Naive thymus-derived CD4-positive, alpha-beta T cell (primary cell): Measurements from ENCODE around the gene USP6NL. TPM values are rescaled to one million over a fixed set of nuclear protein-coding genes. Genes with fewer than 3 reads are reported as not detected.

Source experiments
- ATAC-seq: fragments of 150-1000 bp; cut with Tn5 transposase; 2 replicates; pipeline ENCODE4 v1.10.0; 2021; ENCODE audit warnings: mild to moderate bottlenecking, moderate library complexity
- CTCF ChIA-PET: fragments of 350-600 bp; sonication (Branson Sonifier 250); formaldehyde crosslinking; loops from one replicate; lab custom pipeline; 2021; ENCODE audit warnings: antibody characterized with exemption; lab: Charles Lee
- POLR2A ChIA-PET: fragments of 350-600 bp; sonication (Branson Sonifier 250); formaldehyde crosslinking; loops from one replicate; lab custom pipeline; 2021; ENCODE audit warnings: antibody characterized with exemption, inconsistent platforms; lab: Charles Lee
- DNase-seq, 9 donors: peaks; one replicate each; pipeline versions ENCODE4 v3.0.0 to v3.0.0-alpha.2; 2020 to 2022; ENCODE audit warnings: mixed read lengths in 1 of 9
- H3K27ac ChIP-seq: one replicate; pipeline ENCODE4 v1.7.0; 2013; ENCODE audit warnings: mild to moderate bottlenecking, low read depth, low read length, moderate library complexity
- H3K27me3 ChIP-seq, 2 donors: one replicate each; pipeline ENCODE4 v1.7.0; 2013; ENCODE audit warnings: low read length in 2 of 2, mild to moderate bottlenecking in 2 of 2, moderate library complexity in 2 of 2; ENCODE audit not compliant: control insufficient read depth in 2 of 2, insufficient read depth in 2 of 2
- H3K36me3 ChIP-seq, 3 experiments: 1 replicate in 2 of 3; 2 replicates in 1 of 3; pipeline ENCODE4 v1.7.0; 2013; ENCODE audit warnings: low read length in 3 of 3, mild to moderate bottlenecking in 3 of 3, moderate library complexity in 1 of 3; ENCODE audit not compliant: insufficient read depth in 3 of 3, control insufficient read depth in 2 of 3
- H3K4me1 ChIP-seq, 2 donors: one replicate each; pipeline ENCODE4 v1.7.0; 2013; ENCODE audit warnings: low read length in 2 of 2, mild to moderate bottlenecking in 2 of 2, moderate library complexity in 1 of 2; ENCODE audit not compliant: control insufficient read depth in 2 of 2, insufficient read depth in 2 of 2
- H3K4me3 ChIP-seq: 2 replicates; pipeline ENCODE4 v1.7.0; 2013; ENCODE audit warnings: mild to moderate bottlenecking, low read length
- H3K9me3 ChIP-seq, 3 experiments: 1 replicate in 2 of 3; 2 replicates in 1 of 3; pipeline ENCODE4 v1.7.0; 2013; ENCODE audit warnings: low read length in 3 of 3; ENCODE audit not compliant: control insufficient read depth in 2 of 3
- H3K27ac Mint-ChIP-seq, 9 donors: one replicate each; pipeline ENCODE4 v1.8.0; 2020 to 2022; ENCODE audit warnings: mixed read lengths in 9 of 9, mild to moderate bottlenecking in 8 of 9, moderate library complexity in 5 of 9, inconsistent platforms in 2 of 9
- H3K27me3 Mint-ChIP-seq, 5 donors: one replicate each; pipeline ENCODE4 v1.8.0; 2021 to 2022; ENCODE audit warnings: mixed read lengths in 5 of 5, mild to moderate bottlenecking in 1 of 5
- H3K36me3 Mint-ChIP-seq, 5 donors: one replicate each; pipeline ENCODE4 v1.8.0; 2020 to 2022; ENCODE audit warnings: mixed read lengths in 5 of 5, mild to moderate bottlenecking in 3 of 5, inconsistent platforms in 1 of 5
- H3K4me1 Mint-ChIP-seq, 7 donors: one replicate each; pipeline ENCODE4 v1.8.0; 2020 to 2022; ENCODE audit warnings: mixed read lengths in 7 of 7, mild to moderate bottlenecking in 3 of 7, inconsistent platforms in 1 of 7
- H3K4me3 Mint-ChIP-seq, 10 donors: one replicate each; pipeline ENCODE4 v1.8.0; 2020 to 2022; ENCODE audit warnings: mild to moderate bottlenecking in 10 of 10, mixed read lengths in 10 of 10, moderate library complexity in 6 of 10, inconsistent platforms in 2 of 10
- H3K9me3 Mint-ChIP-seq, 11 donors: one replicate each; pipeline ENCODE4 v1.8.0; 2020 to 2022; ENCODE audit warnings: mixed read lengths in 11 of 11, mild to moderate bottlenecking in 4 of 11, inconsistent platforms in 1 of 11, moderate library complexity in 1 of 11
- intact Hi-C, 2 donors: fragments of 100-400 bp; cut with micrococcal nuclease; formaldehyde crosslinking; loops; one replicate each; pipeline ENCODE4 v1.15.1; 2023
- polyA plus RNA-seq, 2 donors: library from polyadenylated mRNA; unstranded; fragments of 300-500 nt; fragmentation: Illumina TruSeq; gene quantifications; one replicate each; pipeline ENCODE4 v1.2.3, GENCODE V29; 2021
- total RNA-seq, 6 experiments: library from RNA in 5 of 6; stranded (reverse) in 5 of 6; gene quantifications; 1 replicate in 5 of 6; 2 replicates in 1 of 6; pipeline ENCODE4 v1.2.3 and lab custom pipeline; 2021 to 2026

USP6NL gene
- total and polyA plus RNA-seq, 7 experiments from 2014 or later: 0.70 to 6.6 (median 4.6) TPM

DNA sequence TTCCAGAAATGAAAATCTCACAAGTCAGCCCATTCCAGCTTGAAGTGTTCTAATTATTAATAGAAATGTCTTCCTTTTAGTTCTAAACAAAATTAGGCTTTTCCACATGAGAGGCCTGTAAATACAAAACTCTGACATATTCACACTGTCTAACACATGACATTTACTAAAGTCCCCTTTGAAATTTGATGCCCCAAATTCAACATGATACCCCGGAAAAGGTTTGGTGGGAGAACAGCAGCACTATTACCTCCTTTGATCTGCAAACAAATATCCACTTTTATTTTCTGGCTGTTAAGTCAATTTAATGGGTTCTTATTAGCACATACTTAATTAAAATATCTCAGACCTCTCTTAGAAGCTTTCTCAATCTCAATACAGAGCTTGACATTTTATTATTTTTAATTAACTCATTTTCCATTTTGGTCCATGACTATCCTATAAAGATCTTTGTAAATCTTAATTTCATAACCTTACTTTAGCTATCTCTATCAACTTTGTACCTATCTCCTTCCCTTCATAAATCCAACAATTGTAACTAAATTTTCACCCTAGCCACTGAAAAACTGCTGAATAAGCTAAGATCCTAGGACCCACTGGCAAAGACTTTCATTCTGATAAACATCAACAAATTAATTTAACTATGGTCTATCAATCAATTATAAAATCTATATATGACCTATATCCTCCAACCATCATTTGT, 63.2 kb downstream of the USP6NL start:
- no peak for DNase-seq
- no peak for ATAC-seq
- Mint-ChIP-seq H3K27me3 (peaks cover 0 to 2% (median 0%) of the 10 kb centered on the region in 5 donors), H3K4me3 (no peak overlapping the region), H3K36me3 (peaks cover 0 to 6% (median 0%) of the 10 kb centered on the region in 5 donors), H3K27ac (no peak overlapping the region), H3K4me1 (peaks cover 4 to 13% (median 6%) of the 10 kb centered on the region in 7 donors), H3K9me3 (no peaks in the 10 kb centered on the region)
- Histone ChIP-seq H3K4me1 (no peaks in the 10 kb centered on the region), H3K9me3 (no peaks in the 10 kb centered on the region), H3K36me3 (no peaks in the 10 kb centered on the region), H3K27ac (no peak overlapping the region), H3K27me3 (no peaks in the 10 kb centered on the region), H3K4me3 (no peak overlapping the region)
- ChIA-PET CTCF (interaction anchor here (1.2 to 1.3 kb wide), 2 partner anchors 177 to 209 kb away, joined by 3 read pairs; no protein-coding TSS in a partner anchor), POLR2A (no interaction called here)
- intact Hi-C loops: no loop called here

DNA sequence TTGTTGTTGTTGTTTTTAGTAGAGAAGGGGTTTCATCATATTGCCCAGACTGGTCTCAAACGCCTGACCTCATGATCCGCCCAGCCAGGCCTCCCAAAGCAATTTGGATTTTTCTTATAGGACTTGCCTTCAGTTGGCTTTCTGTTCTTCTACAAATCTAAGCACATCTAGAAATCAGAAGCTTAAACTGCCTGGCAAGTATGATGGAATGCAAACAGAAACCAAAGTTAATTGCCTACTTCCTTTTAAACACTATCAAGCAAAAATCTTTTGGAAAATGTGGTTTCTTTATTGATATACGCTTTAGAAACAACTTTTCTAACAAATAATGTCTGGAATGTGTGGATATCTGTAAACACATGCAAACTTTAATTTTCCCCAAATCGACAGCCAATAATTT, 64.9 kb downstream of the USP6NL start:
- no peak overlapping the region for H3K27ac Mint-ChIP-seq

DNA sequence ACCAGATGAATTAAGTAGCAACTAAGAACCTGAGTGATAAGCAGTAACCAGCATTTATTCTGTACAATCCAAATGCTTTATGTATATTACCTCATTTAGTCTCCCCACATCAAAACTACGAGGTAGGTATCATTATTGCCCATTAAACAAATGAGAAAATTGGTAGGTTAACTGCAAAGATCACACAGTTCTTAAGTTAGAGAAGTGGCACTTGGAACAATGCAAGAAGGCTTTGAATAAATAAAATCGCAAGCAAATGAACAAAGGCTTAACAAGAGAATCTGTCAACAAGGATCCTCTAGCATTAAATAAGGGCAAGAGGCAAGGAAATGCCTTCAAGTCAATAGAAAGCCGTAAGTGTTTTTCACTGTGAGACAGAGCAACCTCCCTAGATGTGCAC, 70.2 kb downstream of the USP6NL start:
- H3K27me3 ChIP-seq: no peaks in the 10 kb centered on the region
- ChIA-PET POLR2A (no interaction called here), CTCF (no interaction called here)
- H3K4me3 ChIP-seq: no peak overlapping the region
- Mint-ChIP-seq H3K4me3 (no peak overlapping the region), H3K36me3 (peaks cover 0 to 9% (median 0%) of the 10 kb centered on the region in 5 donors), H3K9me3 (no peaks in the 10 kb centered on the region), H3K4me1 (peaks cover 0 to 9% (median 0%) of the 10 kb centered on the region in 7 donors), H3K27me3 (peaks cover 0 to 17% (median 0%) of the 10 kb centered on the region in 5 donors), H3K27ac (no peak overlapping the region)
- DNase-seq (no peak), ATAC-seq (no peak)
- no peaks in the 10 kb centered on the region for H3K36me3 ChIP-seq
- no peaks in the 10 kb centered on the region for H3K9me3 ChIP-seq
- intact Hi-C loops: no loop called here
- H3K27ac ChIP-seq: no peak overlapping the region
- H3K4me1 ChIP-seq: no peaks in the 10 kb centered on the region

More for the DNA sequence above, 64.9 kb downstream of the USP6NL start:
- Mint-ChIP-seq H3K9me3 (no peaks in the 10 kb centered on the region), H3K36me3 (peaks cover 0 to 9% (median 0%) of the 10 kb centered on the region in 5 donors), H3K4me1 (peaks cover 0 to 2% (median 0%) of the 10 kb centered on the region in 7 donors), H3K27me3 (peaks cover 0 to 3% (median 0%) of the 10 kb centered on the region in 5 donors), H3K4me3 (no peak overlapping the region)
- Histone ChIP-seq H3K27me3 (no peaks in the 10 kb centered on the region), H3K4me1 (no peaks in the 10 kb centered on the region), H3K27ac (no peak overlapping the region), H3K36me3 (no peaks in the 10 kb centered on the region), H3K4me3 (no peak overlapping the region), H3K9me3 (no peaks in the 10 kb centered on the region)
- no peak for DNase-seq
- ChIA-PET CTCF (no interaction called here), POLR2A (no interaction called here)
- intact Hi-C loops: no loop called here
- ATAC-seq: no peak

DNA sequence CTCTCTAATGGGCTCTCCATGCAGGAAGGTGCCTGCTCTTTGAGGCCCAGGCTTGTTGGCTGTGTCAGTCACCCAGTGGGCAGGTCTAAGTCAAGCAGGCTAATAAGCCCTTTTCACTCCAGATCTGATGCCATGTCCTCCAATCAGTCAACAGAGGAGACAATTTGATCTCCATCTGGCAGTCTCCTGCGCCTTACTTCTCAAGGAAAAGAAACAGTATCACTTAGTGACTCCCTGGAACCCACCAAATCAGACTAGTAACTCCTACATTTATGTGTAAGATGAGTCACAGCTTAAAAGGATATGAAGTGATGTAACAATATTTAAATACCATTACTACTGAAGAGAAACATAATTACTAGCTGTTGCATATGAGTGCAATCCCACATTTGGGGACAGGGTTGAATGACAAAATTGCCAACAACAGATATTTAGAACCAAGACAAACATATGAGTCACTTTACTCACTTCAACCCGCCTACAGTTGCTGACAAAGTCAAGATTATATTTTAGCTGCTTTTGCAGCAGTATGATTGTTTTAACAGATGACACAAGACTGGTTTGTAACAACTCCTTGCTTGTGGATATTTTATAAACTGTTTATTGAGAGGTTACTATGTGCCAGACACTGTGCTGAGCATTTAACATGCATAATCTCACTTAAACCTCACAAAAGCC, 72.1 kb downstream of the USP6NL start:
- Mint-ChIP-seq H3K9me3 (no peaks in the 10 kb centered on the region), H3K4me3 (no peak overlapping the region), H3K27me3 (peaks cover 0 to 29% (median 0%) of the 10 kb centered on the region in 5 donors), H3K36me3 (peaks cover 0 to 5% (median 0%) of the 10 kb centered on the region in 5 donors), H3K4me1 (peaks cover 0 to 10% (median 2%) of the 10 kb centered on the region in 7 donors), H3K27ac (no peak overlapping the region)
- Histone ChIP-seq H3K4me1 (no peaks in the 10 kb centered on the region), H3K27ac (no peak overlapping the region), H3K36me3 (no peaks in the 10 kb centered on the region), H3K4me3 (no peak overlapping the region), H3K27me3 (no peaks in the 10 kb centered on the region), H3K9me3 (no peaks in the 10 kb centered on the region)
- CTCF ChIA-PET: no interaction called here
- ATAC-seq (peak; percentile 27), DNase-seq (no peak)
- POLR2A ChIA-PET: no interaction called here
- intact Hi-C loops: no loop called here

DNA sequence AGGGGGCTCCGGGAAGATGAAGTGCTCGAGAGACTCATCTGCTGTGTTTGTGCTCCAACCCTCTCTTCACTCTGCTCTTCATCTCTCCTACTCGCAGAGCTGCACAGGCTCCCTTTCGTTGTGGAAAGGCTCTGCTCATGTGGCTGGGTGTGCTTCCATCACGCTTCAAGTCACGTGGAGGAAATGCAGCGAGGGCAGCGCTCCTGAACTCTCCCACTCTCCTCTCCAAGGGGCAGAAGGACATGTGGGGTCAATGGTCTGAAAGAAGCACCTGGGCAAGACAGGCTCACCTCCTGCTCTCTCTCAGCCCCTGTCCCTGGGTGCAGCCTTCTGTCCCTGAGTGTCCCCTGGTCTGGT, 72.6 kb downstream of the USP6NL start:
- Mint-ChIP-seq H3K4me1 (peaks cover 0 to 15% (median 8%) of the 10 kb centered on the region in 7 donors), H3K9me3 (no peaks in the 10 kb centered on the region), H3K27ac (no peak overlapping the region), H3K27me3 (peaks cover 0 to 34% (median 0%) of the 10 kb centered on the region in 5 donors), H3K4me3 (no peak overlapping the region), H3K36me3 (peaks cover 0 to 5% (median 0%) of the 10 kb centered on the region in 5 donors)
- POLR2A ChIA-PET: interaction anchor here (1.0 kb wide), 1 partner anchor 12 kb away, joined by 3 read pairs; no protein-coding TSS in a partner anchor
- ATAC-seq (no peak), DNase-seq (no peak)
- no peaks in the 10 kb centered on the region for H3K4me1 ChIP-seq
- H3K27me3 ChIP-seq: no peaks in the 10 kb centered on the region
- H3K9me3 ChIP-seq: no peaks in the 10 kb centered on the region
- H3K4me3 ChIP-seq: no peak overlapping the region
- CTCF ChIA-PET: no interaction called here
- H3K27ac ChIP-seq: no peak overlapping the region
- intact Hi-C loops: no loop called here
- H3K36me3 ChIP-seq: no peaks in the 10 kb centered on the region

DNA sequence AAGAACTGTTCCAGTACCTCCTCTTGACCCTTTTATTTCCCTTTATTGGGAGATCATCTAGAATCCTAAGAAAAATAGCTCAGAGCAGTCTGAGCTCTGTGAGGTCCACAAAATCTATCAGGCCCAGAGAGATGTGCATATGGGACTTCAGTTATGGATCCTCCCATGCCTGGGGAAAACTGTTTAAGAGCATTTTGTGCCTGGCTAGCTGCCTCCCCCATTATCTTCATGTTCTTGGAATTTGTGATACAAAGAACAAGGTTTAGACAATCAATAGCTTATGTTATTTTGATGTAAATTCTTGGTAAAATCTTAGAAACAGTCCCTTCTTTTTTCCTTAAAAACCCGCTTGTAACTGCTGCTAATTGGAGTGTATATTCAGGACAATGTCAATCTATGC, 75.2 kb downstream of the USP6NL start:
- peaks cover 0 to 5% (median 0%) of the 10 kb centered on the region in 5 donors for H3K36me3 Mint-ChIP-seq
- H3K36me3 ChIP-seq: no peaks in the 10 kb centered on the region
- ATAC-seq (no peak), DNase-seq (no peak)
- H3K4me3 ChIP-seq: no peak overlapping the region
- ChIA-PET CTCF (interaction anchor here (0.5 kb wide), 1 partner anchor 136 kb away, joined by 3 read pairs; no protein-coding TSS in a partner anchor), POLR2A (no interaction called here)
- no peaks in the 10 kb centered on the region for H3K27me3 ChIP-seq
- H3K4me1 ChIP-seq: no peaks in the 10 kb centered on the region
- H3K4me1 Mint-ChIP-seq: peaks cover 0 to 24% (median 19%) of the 10 kb centered on the region in 7 donors
- peak overlapping the region in 1 of 9 donors; percentile 7 for H3K27ac Mint-ChIP-seq
- H3K27me3 Mint-ChIP-seq: peaks cover 0 to 44% (median 0%) of the 10 kb centered on the region in 5 donors
- H3K4me3 Mint-ChIP-seq: no peak overlapping the region
- no peaks in the 10 kb centered on the region for H3K9me3 ChIP-seq
- H3K27ac ChIP-seq: no peak overlapping the region
- intact Hi-C loops: no loop called here
- H3K9me3 Mint-ChIP-seq: no peaks in the 10 kb centered on the region
